K562 (cell line): ENCODE measurements around the gene TCP11. TPM values are rescaled to one million over a fixed set of nuclear protein-coding genes. Genes with fewer than 3 reads are reported as not detected.

Experiments
- CBFA2T3 ChIP-seq: fragments of 450-650 bp; IDR thresholded peaks from 2 replicates; pipeline ENCODE4 v1.6.1; 2017
- EP300 ChIP-seq: IDR thresholded peaks from 2 replicates; pipeline ENCODE4 v1.6.1; 2012; ENCODE audit warnings: low read length, improper control_type of control experiment
- HNRNPH1 ChIP-seq: fragments of 200-400 bp; formaldehyde crosslinking; optimal IDR thresholded peaks from 2 replicates; pipeline ENCODE3; 2017; ENCODE audit warnings: low read depth, mild to moderate bottlenecking, low read length, moderate library complexity
- MXI1 ChIP-seq: IDR thresholded peaks from 2 replicates; pipeline ENCODE4 v1.6.1; 2011; ENCODE audit warnings: low read depth, mild to moderate bottlenecking, improper control_type of control experiment, low read length
- NFE2 ChIP-seq: IDR thresholded peaks from 2 replicates; pipeline ENCODE4 v1.6.1; 2014; ENCODE audit warnings: antibody characterized with exemption, low read depth
- polyA plus RNA-seq, 8 experiments: library from polyadenylated mRNA; depleted of rRNA in 4 of 8; stranded (reverse) in 5 of 8; unstranded in 3 of 8; fragments of >200 nt; fragmentation: Nextera tagmentation in 2 of 8; fragmentation: Illumina TruSeq in 1 of 8; extraction: Ambion mirVana in 2 of 8; extraction: Trizol in 1 of 8; gene quantifications; 2 replicates each; pipeline versions ENCODE4 v1.2.1 to v1.2.3, GENCODE V29; 2011 to 2014; ENCODE audit warnings: inconsistent platforms in 1 of 8, missing spikeins in 1 of 8
- total RNA-seq, 7 experiments: library from RNA; depleted of rRNA in 6 of 7; stranded (reverse); fragments of >200 nt in 6 of 7; fragmentation: Illumina TruSeq in 2 of 7; extraction: Trizol in 2 of 7; gene quantifications; 2 replicates each; pipeline versions ENCODE4 v1.2.1 to v1.2.3, GENCODE V29; 2011 to 2021; ENCODE audit warnings: low replicate concordance in 1 of 7
- TF ChIP-seq, protein P1 (sequence below): sonication (generic); formaldehyde crosslinking; IDR thresholded peaks from 2 replicates; pipeline ENCODE4 v1.8.0; 2023; ENCODE audit warnings: missing genetic modification reagents, mild to moderate bottlenecking, borderline replicate concordance
- TF ChIP-seq, protein P2 (sequence below): fragments of 250-450 bp; sonication (Bioruptor Pico); IDR thresholded peaks from 2 replicates; pipeline ENCODE4 v1.8.0; 2021; ENCODE audit warnings: mild to moderate bottlenecking, moderate library complexity

TCP11 gene
- total and polyA plus RNA-seq, 9 of the 15 experiments (the other 6 are each of a cell fraction or from before 2014, with no cell fraction given), result not detected

DNA sequence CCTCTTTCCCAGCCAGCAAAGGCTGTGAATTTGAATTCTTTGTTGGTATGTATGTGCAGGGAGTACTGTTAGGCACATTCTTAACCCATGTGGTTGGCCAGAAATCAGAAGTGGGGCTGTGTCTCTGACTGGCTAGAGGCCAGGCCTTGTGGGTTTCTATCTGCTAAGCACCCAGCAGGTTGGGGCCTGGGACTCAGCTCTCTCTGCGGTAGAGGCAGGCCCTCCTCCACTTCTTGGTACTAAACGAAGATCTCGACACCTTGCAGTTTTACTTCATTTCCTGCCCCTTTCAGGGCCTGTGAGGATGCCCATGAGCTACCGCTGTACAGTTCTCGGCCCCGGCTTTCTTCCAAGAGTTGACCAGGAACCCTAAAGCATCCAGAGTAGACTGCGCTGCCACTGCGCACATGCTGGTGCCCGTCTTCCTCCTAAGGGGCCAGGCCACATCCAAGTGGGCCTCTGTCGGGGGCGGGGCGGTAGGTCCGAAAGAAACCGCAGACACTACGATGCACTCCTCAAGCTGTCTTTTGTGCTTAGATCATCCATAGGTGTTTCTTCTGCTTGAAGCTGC lies 51.1 kb downstream of the TCP11 start (continued):
- TF ChIP-seq, protein P1, sequence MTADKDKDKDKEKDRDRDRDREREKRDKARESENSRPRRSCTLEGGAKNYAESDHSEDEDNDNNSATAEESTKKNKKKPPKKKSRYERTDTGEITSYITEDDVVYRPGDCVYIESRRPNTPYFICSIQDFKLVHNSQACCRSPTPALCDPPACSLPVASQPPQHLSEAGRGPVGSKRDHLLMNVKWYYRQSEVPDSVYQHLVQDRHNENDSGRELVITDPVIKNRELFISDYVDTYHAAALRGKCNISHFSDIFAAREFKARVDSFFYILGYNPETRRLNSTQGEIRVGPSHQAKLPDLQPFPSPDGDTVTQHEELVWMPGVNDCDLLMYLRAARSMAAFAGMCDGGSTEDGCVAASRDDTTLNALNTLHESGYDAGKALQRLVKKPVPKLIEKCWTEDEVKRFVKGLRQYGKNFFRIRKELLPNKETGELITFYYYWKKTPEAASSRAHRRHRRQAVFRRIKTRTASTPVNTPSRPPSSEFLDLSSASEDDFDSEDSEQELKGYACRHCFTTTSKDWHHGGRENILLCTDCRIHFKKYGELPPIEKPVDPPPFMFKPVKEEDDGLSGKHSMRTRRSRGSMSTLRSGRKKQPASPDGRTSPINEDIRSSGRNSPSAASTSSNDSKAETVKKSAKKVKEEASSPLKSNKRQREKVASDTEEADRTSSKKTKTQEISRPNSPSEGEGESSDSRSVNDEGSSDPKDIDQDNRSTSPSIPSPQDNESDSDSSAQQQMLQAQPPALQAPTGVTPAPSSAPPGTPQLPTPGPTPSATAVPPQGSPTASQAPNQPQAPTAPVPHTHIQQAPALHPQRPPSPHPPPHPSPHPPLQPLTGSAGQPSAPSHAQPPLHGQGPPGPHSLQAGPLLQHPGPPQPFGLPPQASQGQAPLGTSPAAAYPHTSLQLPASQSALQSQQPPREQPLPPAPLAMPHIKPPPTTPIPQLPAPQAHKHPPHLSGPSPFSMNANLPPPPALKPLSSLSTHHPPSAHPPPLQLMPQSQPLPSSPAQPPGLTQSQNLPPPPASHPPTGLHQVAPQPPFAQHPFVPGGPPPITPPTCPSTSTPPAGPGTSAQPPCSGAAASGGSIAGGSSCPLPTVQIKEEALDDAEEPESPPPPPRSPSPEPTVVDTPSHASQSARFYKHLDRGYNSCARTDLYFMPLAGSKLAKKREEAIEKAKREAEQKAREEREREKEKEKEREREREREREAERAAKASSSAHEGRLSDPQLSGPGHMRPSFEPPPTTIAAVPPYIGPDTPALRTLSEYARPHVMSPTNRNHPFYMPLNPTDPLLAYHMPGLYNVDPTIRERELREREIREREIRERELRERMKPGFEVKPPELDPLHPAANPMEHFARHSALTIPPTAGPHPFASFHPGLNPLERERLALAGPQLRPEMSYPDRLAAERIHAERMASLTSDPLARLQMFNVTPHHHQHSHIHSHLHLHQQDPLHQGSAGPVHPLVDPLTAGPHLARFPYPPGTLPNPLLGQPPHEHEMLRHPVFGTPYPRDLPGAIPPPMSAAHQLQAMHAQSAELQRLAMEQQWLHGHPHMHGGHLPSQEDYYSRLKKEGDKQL, result no peak
- TF ChIP-seq, protein P2, sequence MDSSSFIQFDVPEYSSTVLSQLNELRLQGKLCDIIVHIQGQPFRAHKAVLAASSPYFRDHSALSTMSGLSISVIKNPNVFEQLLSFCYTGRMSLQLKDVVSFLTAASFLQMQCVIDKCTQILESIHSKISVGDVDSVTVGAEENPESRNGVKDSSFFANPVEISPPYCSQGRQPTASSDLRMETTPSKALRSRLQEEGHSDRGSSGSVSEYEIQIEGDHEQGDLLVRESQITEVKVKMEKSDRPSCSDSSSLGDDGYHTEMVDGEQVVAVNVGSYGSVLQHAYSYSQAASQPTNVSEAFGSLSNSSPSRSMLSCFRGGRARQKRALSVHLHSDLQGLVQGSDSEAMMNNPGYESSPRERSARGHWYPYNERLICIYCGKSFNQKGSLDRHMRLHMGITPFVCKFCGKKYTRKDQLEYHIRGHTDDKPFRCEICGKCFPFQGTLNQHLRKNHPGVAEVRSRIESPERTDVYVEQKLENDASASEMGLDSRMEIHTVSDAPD (CRISPR knock-in tag), result no peak
- TF ChIP-seq MXI1 (no peak), NFE2 (no peak), CBFA2T3 (no peak), EP300 (no peak), HNRNPH1 (no peak)
